Type B pancreatic cell (in vitro differentiated cells): Measurements from ENCODE around the gene LRFN5. TPM values are rescaled to one million over a fixed set of nuclear protein-coding genes. Genes with fewer than 3 reads are reported as not detected.
"Not testable (repeated sequence)": the region's sequence is repeated elsewhere in the genome, so short reads cannot be mapped to it uniquely, and the experiment has no call there.

Experiments used
- DNase-seq: peaks from one replicate; pipeline ENCODE4 v3.0.0; 2021; ENCODE audit warnings: mixed read lengths; ENCODE audit not compliant: unreplicated experiment; ENCODE audit errors: extremely low spot score
- H3K27ac Mint-ChIP-seq: 2 replicates; pipeline ENCODE4 v1.8.0; 2021; ENCODE audit warnings: mild to moderate bottlenecking, mixed read lengths
- H3K27me3 Mint-ChIP-seq: 2 replicates; pipeline ENCODE4 v1.8.0; 2021; ENCODE audit warnings: mixed read lengths
- H3K36me3 Mint-ChIP-seq: 2 replicates; pipeline ENCODE4 v1.8.0; 2021; ENCODE audit warnings: mixed read lengths
- H3K4me1 Mint-ChIP-seq: one replicate; pipeline ENCODE4 v1.8.0; 2021; ENCODE audit warnings: mixed read lengths; ENCODE audit not compliant: unreplicated experiment
- H3K4me3 Mint-ChIP-seq: 2 replicates; pipeline ENCODE4 v1.8.0; 2021; ENCODE audit warnings: mild to moderate bottlenecking, mixed read lengths
- H3K9me3 Mint-ChIP-seq: 2 replicates; pipeline ENCODE4 v1.8.0; 2021; ENCODE audit warnings: mixed read lengths
- CTCF ChIP-seq: fragments of 200-600 bp; sonication (generic); conservative IDR thresholded peaks from 2 replicates; pipeline ENCODE4 v1.5.0; 2021; ENCODE audit warnings: antibody characterized with exemption, mild to moderate bottlenecking
- total RNA-seq: library from RNA; stranded (reverse); gene quantifications from 2 replicates; pipeline ENCODE4 v1.2.1, GENCODE V29; 2021; ENCODE audit warnings: low replicate concordance

The LRFN5 gene
- total RNA-seq, 1 donor from 2014 or later, result 4.6 TPM

DNA sequence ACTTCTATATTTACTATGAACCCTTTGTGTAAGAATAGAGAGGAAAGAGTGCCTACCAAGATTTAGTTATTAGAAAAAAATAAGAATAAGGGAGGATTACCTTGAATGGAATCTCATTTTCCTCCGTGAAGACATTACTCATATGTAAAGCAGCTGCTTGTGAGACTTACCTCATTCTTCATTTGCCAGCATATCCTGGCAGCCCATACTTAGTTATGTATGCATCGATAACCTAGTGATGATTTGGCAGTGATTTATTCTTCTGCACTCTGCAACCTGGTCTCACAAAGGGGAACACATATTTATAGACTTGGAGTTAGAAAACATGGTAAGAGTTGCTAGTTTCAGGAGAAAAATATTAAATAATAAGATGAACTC lies 56.8 kb downstream of the LRFN5 start:
- Mint-ChIP-seq H3K36me3 (no peaks in the 10 kb centered on the region), H3K27ac (no peak overlapping the region), H3K27me3 (no peaks in the 10 kb centered on the region), H3K9me3 (no peaks in the 10 kb centered on the region), H3K4me3 (no peak overlapping the region), H3K4me1 (peaks cover 4% of the 10 kb centered on the region)
- no peak for DNase-seq
- no peak for TF ChIP-seq CTCF

DNA sequence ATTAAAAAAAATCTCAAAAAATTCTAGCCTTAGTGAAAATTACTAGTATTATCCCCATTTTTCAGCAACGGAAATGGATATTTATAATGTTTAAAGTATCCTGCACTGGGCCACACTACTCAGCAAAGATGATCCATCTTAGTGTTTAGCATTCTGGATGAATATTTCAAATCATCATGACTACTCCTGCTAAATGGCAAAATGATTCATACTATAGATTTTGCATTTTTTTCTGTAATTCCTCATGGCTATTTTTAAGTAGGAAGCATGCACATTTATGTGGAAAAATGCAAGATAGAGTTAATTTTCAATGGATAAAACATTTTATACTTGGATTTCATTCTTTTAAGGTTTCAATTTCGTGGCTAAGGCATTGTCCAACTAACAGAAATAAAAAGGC lies 59.6 kb downstream of the LRFN5 start:
- H3K4me1 Mint-ChIP-seq, result peaks cover 4% of the 10 kb centered on the region
- no peaks in the 10 kb centered on the region for H3K36me3 Mint-ChIP-seq
- DNase-seq, result no peak
- H3K9me3 Mint-ChIP-seq, result no peaks in the 10 kb centered on the region
- TF ChIP-seq CTCF, result no peak
- no peak overlapping the region for H3K4me3 Mint-ChIP-seq
- no peak overlapping the region for H3K27ac Mint-ChIP-seq
- no peaks in the 10 kb centered on the region for H3K27me3 Mint-ChIP-seq

DNA sequence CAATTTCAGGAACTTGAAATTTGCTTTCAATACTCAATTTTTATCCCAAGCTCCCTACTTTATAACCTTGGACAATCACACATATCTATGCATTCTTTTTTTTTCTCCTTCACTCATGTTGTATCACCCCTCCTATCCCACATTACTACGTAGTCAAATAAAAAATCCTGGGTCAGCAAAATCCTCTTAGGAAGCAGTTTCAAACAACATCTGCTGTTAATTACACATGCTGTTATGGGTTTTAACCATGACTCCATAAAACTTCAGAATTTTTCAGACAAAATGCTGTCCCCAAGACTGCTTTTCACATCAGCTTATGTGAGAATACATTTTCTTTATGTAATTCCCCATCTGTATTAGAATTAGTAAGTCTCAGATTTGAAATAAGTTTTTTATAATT lies 61.7 kb downstream of the LRFN5 start:
- Mint-ChIP-seq H3K4me3 (no peak overlapping the region), H3K27ac (no peak overlapping the region), H3K36me3 (no peaks in the 10 kb centered on the region), H3K4me1 (peaks cover 4% of the 10 kb centered on the region), H3K9me3 (no peaks in the 10 kb centered on the region), H3K27me3 (no peaks in the 10 kb centered on the region)
- DNase-seq, result no peak
- no peak for TF ChIP-seq CTCF

- H3K4me1 Mint-ChIP-seq, DNase-seq, H3K36me3 Mint-ChIP-seq, H3K4me3 Mint-ChIP-seq, H3K9me3 Mint-ChIP-seq, H3K27me3 Mint-ChIP-seq, H3K27ac Mint-ChIP-seq: not testable (repeated sequence)
Observed at GRCh38 chr14:41673601-41674000, 66.9 kb downstream of the LRFN5 start.

DNA sequence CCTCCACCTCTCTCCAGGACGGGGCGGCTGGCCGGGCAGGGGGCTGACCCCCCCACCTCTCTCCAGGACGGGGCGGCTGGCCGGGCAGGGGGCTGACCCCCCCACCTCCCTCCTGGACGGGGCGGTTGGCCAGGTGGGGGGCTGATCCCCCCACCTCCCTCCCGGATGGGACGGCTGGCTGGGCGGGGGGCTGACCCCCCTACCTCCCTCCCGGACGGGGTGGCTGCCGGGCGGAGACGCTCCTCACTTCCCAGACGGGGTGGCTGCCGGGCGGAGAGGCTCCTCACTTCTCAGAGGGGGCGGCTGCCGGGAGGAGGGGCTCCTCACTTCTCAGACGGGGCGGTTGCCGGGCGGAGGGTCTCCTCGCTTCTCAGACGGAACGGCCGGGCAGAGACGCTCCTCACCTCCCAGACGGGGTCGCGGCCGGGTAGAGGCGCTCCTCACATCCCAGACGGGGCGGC lies 67.9 kb downstream of the LRFN5 start:
- H3K27me3 Mint-ChIP-seq, H3K4me3 Mint-ChIP-seq, H3K27ac Mint-ChIP-seq, DNase-seq, H3K36me3 Mint-ChIP-seq, H3K9me3 Mint-ChIP-seq, H3K4me1 Mint-ChIP-seq: not testable (repeated sequence)

GRCh38 chr14:41699486-41699885 lies 92.8 kb downstream of the LRFN5 start:
- no peaks in the 10 kb centered on the region for H3K36me3 Mint-ChIP-seq
- no peak for TF ChIP-seq CTCF
- H3K4me1 Mint-ChIP-seq, result no peaks in the 10 kb centered on the region
- H3K4me3 Mint-ChIP-seq, result no peak overlapping the region
- H3K27me3 Mint-ChIP-seq, result no peaks in the 10 kb centered on the region
- no peak for DNase-seq
- H3K9me3 Mint-ChIP-seq, result no peaks in the 10 kb centered on the region
- no peak overlapping the region for H3K27ac Mint-ChIP-seq

DNA sequence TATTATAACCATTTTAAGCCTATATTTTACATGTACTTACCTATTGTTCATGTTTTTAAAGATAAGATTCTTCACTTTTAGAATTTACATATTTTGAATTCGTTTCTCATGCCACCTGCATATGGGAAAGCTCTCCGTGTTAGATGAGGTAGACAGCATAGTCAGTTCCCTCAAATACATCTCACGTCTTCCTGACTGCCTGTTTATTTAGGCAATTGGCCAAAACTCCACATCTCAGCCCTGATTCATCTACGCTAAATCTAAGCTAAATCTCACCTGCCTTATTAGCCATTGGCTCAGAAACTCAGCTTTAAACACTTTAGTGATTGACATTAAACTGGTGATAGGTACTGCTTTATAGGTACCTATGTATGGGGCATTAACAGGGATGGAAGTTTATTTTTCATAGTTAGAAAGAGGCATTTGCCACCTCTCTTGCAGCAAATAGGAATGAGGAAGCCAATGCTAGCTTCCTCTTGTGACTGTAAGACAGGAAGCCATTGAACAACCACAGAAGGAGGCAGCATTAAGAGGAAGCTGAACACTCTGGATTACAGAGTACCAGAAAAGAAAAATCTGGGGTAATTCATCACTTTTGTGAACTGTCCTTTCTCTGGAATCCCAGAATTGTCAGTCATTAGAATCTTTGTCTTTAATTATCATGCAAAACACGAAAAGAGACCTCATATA lies 111.9 kb downstream of the LRFN5 start:
- Mint-ChIP-seq H3K4me1 (no peaks in the 10 kb centered on the region), H3K9me3 (no peaks in the 10 kb centered on the region), H3K4me3 (no peak overlapping the region), H3K36me3 (no peaks in the 10 kb centered on the region), H3K27me3 (no peaks in the 10 kb centered on the region), H3K27ac (no peak overlapping the region)
- no peak for TF ChIP-seq CTCF
- DNase-seq, result no peak
